ENCODE measurements around the gene HAND1. TPM values are rescaled to one million over a fixed set of nuclear protein-coding genes. Genes with fewer than 3 reads are reported as not detected.

Gene HAND1
- total RNA-seq, 2 experiments from 2014 or later, result not detected

GRCh38 chr5:154485096-154485491, 7.1 kb upstream of the HAND1 start:
- no peak for ATAC-seq (ENCODE audit: poor library complexity)
- POLR2A ChIA-PET, result no interaction called here
- H3K27me3 Mint-ChIP-seq, result peaks cover 90% of the 10 kb centered on the region

GRCh38 chr5:154484393-154485095, 6.5 kb upstream of the HAND1 start:
- H3K27me3 ChIP-seq (ENCODE audit: control insufficient read depth in 1 of 2, insufficient read depth in 2 of 2, low read length in 2 of 2), result peaks cover 78 to 93% of the 10 kb centered on the region in 2 experiments
- Mint-ChIP-seq H3K4me3 (no peak overlapping the region), H3K9me3 (no peaks in the 10 kb centered on the region), H3K4me1 (ENCODE audit: low read depth) (peaks cover 28% of the 10 kb centered on the region), H3K27ac (no peak overlapping the region), H3K27me3 (peaks cover 91% of the 10 kb centered on the region), H3K36me3 (ENCODE audit: low read depth) (no peaks in the 10 kb centered on the region)
- DNase-seq, result no peak
- intact Hi-C loops (cut with DNase I, micrococcal nuclease), result no loop called here
- POLR2A ChIA-PET, result no interaction called here
- H3K36me3 ChIP-seq (ENCODE audit: insufficient read depth, low read length), result no peaks in the 10 kb centered on the region
- peaks cover 0 to 14% of the 10 kb centered on the region in 2 experiments for H3K9me3 ChIP-seq (ENCODE audit: control insufficient read depth in 1 of 2, insufficient read depth in 1 of 2, low read length in 2 of 2)
- TF ChIP-seq CTCF (IDR thresholded peaks at IDR 0.05), result no peak
- no peak overlapping the region for H3K27ac ChIP-seq (ENCODE audit: low read depth in 1 of 2, low read length in 2 of 2)
- H3K4me3 ChIP-seq (ENCODE audit: low read length), result no peak overlapping the region
- no peak for ATAC-seq (ENCODE audit: poor library complexity)
- CTCF ChIA-PET, result no interaction called here
- peaks cover 21% of the 10 kb centered on the region for H3K4me1 ChIP-seq (ENCODE audit: insufficient read depth, low read length)

More at GRCh38 chr5:154485096-154485491, 7.1 kb upstream of the HAND1 start:
- peaks cover 26% of the 10 kb centered on the region for H3K4me1 Mint-ChIP-seq (ENCODE audit: low read depth)
- no peak for DNase-seq
- Histone ChIP-seq H3K27me3 (ENCODE audit: control insufficient read depth in 1 of 2, insufficient read depth in 2 of 2, low read length in 2 of 2) (peaks cover 78 to 92% of the 10 kb centered on the region in 2 experiments), H3K36me3 (ENCODE audit: insufficient read depth, low read length) (no peaks in the 10 kb centered on the region), H3K9me3 (ENCODE audit: control insufficient read depth in 1 of 2, insufficient read depth in 1 of 2, low read length in 2 of 2) (peaks cover 0 to 14% of the 10 kb centered on the region in 2 experiments), H3K27ac (ENCODE audit: low read depth in 1 of 2, low read length in 2 of 2) (no peak overlapping the region), H3K4me3 (ENCODE audit: low read length) (no peak overlapping the region), H3K4me1 (ENCODE audit: insufficient read depth, low read length) (peaks cover 19% of the 10 kb centered on the region)
- H3K9me3 Mint-ChIP-seq, result no peaks in the 10 kb centered on the region
- H3K27ac Mint-ChIP-seq, result no peak overlapping the region
- intact Hi-C loops (cut with DNase I, micrococcal nuclease), result no loop called here
- no peaks in the 10 kb centered on the region for H3K36me3 Mint-ChIP-seq (ENCODE audit: low read depth)
- H3K4me3 Mint-ChIP-seq, result no peak overlapping the region
- no peak for TF ChIP-seq CTCF (IDR thresholded peaks at IDR 0.05)
- CTCF ChIA-PET, result no interaction called here

- no peak for TF ChIP-seq CTCF (IDR thresholded peaks at IDR 0.05)
- H3K4me3 Mint-ChIP-seq, result no peak overlapping the region
- Histone ChIP-seq H3K4me1 (ENCODE audit: insufficient read depth, low read length) (peaks cover 27% of the 10 kb centered on the region), H3K9me3 (ENCODE audit: control insufficient read depth in 1 of 2, insufficient read depth in 1 of 2, low read length in 2 of 2) (peaks cover 0 to 14% of the 10 kb centered on the region in 2 experiments), H3K36me3 (ENCODE audit: insufficient read depth, low read length) (no peaks in the 10 kb centered on the region), H3K27ac (ENCODE audit: low read depth in 1 of 2, low read length in 2 of 2) (no peak overlapping the region), H3K27me3 (ENCODE audit: control insufficient read depth in 1 of 2, insufficient read depth in 2 of 2, low read length in 2 of 2) (peaks cover 83 to 94% of the 10 kb centered on the region in 2 experiments), H3K4me3 (ENCODE audit: low read length) (no peak overlapping the region)
- H3K9me3 Mint-ChIP-seq, result no peaks in the 10 kb centered on the region
- ChIA-PET CTCF (no interaction called here), POLR2A (no interaction called here)
- H3K27ac Mint-ChIP-seq, result no peak overlapping the region
- DNase-seq (no peak), ATAC-seq (ENCODE audit: poor library complexity) (no peak)
- peaks cover 34% of the 10 kb centered on the region for H3K4me1 Mint-ChIP-seq (ENCODE audit: low read depth)
- intact Hi-C loops (cut with DNase I, micrococcal nuclease), result no loop called here
- no peaks in the 10 kb centered on the region for H3K36me3 Mint-ChIP-seq (ENCODE audit: low read depth)
- peaks cover 92% of the 10 kb centered on the region for H3K27me3 Mint-ChIP-seq
Measured at GRCh38 chr5:154483654-154484392, 5.8 kb upstream of the HAND1 start.

Measured in CD4-positive, alpha-beta T cell (primary cell).